ENCODE data around the gene NCK2. TPM values are rescaled to one million over a fixed set of nuclear protein-coding genes. Genes with fewer than 3 reads are reported as not detected.

Gene NCK2
- total RNA-seq, 1 experiment from 2014 or later = 49.2 TPM

DNA sequence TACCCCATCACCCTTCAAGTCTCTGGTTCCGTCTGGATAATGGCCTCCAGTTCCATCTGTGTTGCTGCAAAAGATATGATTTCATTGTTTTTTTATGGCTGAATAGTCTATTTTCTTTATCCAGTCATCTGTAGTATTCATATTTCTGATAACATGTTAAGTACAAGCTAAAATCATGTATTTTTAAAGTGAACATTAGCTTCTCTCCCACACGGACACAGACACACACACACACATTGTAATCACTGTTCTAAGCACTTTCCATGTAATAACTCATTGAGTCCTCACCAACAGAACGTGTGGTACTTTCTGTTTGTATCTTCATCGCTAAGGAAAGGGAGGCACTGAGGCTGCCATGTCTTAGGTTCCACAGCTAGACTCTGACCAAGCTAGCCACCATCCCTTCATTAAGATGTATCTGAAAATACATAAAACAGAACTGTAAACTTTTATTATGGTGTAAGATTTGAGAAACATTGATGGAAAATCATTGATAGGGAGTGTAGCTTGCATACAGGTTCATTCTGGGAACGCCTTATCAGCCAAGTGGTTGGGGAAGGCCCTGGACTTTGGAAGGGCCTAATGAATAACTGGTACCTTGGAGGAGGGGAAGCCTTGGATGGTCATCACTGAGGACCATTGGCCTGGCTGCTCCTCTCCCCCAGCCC is 8.1 kb downstream of the NCK2 start:
- no peak for DNase-seq
- no peaks in the 10 kb centered on the region for H3K23me2 ChIP-seq (ENCODE audit: insufficient read length, low read depth, low read length, poor library complexity, severe bottlenecking)
- peaks cover 60 to 75% of the 10 kb centered on the region in 2 experiments for H3K4me1 Mint-ChIP-seq
- H3K4me1 ChIP-seq (ENCODE audit: insufficient read depth, low read length) = peaks cover 10% of the 10 kb centered on the region; the same call in 1 of the 2 replicates
- no peaks in the 10 kb centered on the region for H3K27me3 Mint-ChIP-seq (ENCODE audit: low read depth)
- no CpG with 5 or more reads among the region's 5 CpGs for WGBS (ENCODE audit: extremely low coverage, insufficient read length, low lambda C conversion rate)
- no peak overlapping the region for H3K18ac ChIP-seq (ENCODE audit: insufficient read length, low read depth, low read length)
- no peak overlapping the region for H4K8ac ChIP-seq (replicated peaks; ENCODE audit: insufficient read length, low read depth, low read length)
- no peak overlapping the region for H3K9ac ChIP-seq (ENCODE audit: extremely low read depth, insufficient read length, low read length)
- H2AFZ ChIP-seq (ENCODE audit: low read length) = no peak overlapping the region
- no peak overlapping the region for H2BK12ac ChIP-seq (ENCODE audit: insufficient read length, low read depth, low read length)
- no peak overlapping the region for H3K56ac ChIP-seq (ENCODE audit: insufficient read length, low read depth, low read length)
- no peaks in the 10 kb centered on the region for H4K20me1 ChIP-seq (ENCODE audit: control insufficient read depth, insufficient read depth, insufficient read length)
- H3K14ac ChIP-seq (ENCODE audit: insufficient read depth, low read length) = no peak overlapping the region
- no peak overlapping the region for H2BK5ac ChIP-seq (ENCODE audit: insufficient read length, low read length)
- peaks cover 11 to 34% (median 15%) of the 10 kb centered on the region in 3 experiments for H3K36me3 Mint-ChIP-seq (ENCODE audit: insufficient read depth in 1 of 3, low read depth in 3 of 3)
- no peaks in the 10 kb centered on the region for H3K27me3 ChIP-seq (ENCODE audit: insufficient read depth, low read length)
- no peak overlapping the region for H2AK5ac ChIP-seq (ENCODE audit: insufficient read length, low read length)
- H3K4me3 Mint-ChIP-seq = no peak overlapping the region
- H3K4me2 ChIP-seq (ENCODE audit: insufficient read depth, insufficient read length, low read length) = no peak overlapping the region
- no peak overlapping the region for H2BK15ac ChIP-seq (ENCODE audit: low read depth, low read length)
- H3K9me3 Mint-ChIP-seq = no peaks in the 10 kb centered on the region; a peak in 1 of 5 replicates
- TF ChIP-seq CTCF (conservative IDR thresholded peaks at IDR 0.05) = no peak
- H3K4ac ChIP-seq (ENCODE audit: low read depth, low read length) = no peak overlapping the region
- H3K23ac ChIP-seq (ENCODE audit: insufficient read length, low read depth, low read length) = no peak overlapping the region
- no peak overlapping the region for H2BK120ac ChIP-seq (ENCODE audit: low read depth, low read length, poor library complexity, severe bottlenecking)
- H3K79me2 ChIP-seq (ENCODE audit: insufficient read depth, low read length) = peaks cover 57% of the 10 kb centered on the region; the same call in 1 of the 2 replicates
- no peak overlapping the region for H4K91ac ChIP-seq (ENCODE audit: insufficient read length, low read depth, low read length)
- no peak overlapping the region for H3K27ac ChIP-seq (ENCODE audit: insufficient read length, low read depth, low read length)
- 0 out of 7 replicates have a peak overlapping the region, but pooled peaks of 1 of the 3 experiments have one; percentile 37 for H3K27ac Mint-ChIP-seq
- H3K79me1 ChIP-seq (ENCODE audit: insufficient read depth, low read depth, low read length, poor library complexity, severe bottlenecking) = peaks cover 4% of the 10 kb centered on the region
- no peaks in the 10 kb centered on the region for H3K9me3 ChIP-seq (ENCODE audit: control insufficient read depth, low read depth, low read length)
- H2BK20ac ChIP-seq (ENCODE audit: low read depth, low read length, poor library complexity, severe bottlenecking) = no peak overlapping the region
- H3T11ph ChIP-seq (ENCODE audit: low read length) = no peak overlapping the region
- no peak overlapping the region for H4K5ac ChIP-seq (ENCODE audit: insufficient read length, low read depth, low read length)
